GM18951 (cell line): ENCODE results near the gene ATF4.

Experiments used
- POLR2A ChIP-seq: IDR thresholded peaks from 4 replicates; pipeline ENCODE4 v1.6.1; 2011; ENCODE audit warnings: mild to moderate bottlenecking; ENCODE audit not compliant: insufficient read length, insufficient read depth; ENCODE audit errors: extremely low read depth
- in situ Hi-C: fragments of 300-500 bp; cut with MboI; formaldehyde crosslinking; loops from one replicate; pipeline ENCODE4 v1.12.0; 2022; ENCODE audit warnings: low sequenced_read_pairs, mixed read lengths, inconsistent platforms; ENCODE audit not compliant: unreplicated experiment

The ATF4 gene

GRCh38 chr22:39570226-39570625 is 49.9 kb downstream of the ATF4 start:
- in situ Hi-C loops, result no loop called here
- no peak for TF ChIP-seq POLR2A

DNA sequence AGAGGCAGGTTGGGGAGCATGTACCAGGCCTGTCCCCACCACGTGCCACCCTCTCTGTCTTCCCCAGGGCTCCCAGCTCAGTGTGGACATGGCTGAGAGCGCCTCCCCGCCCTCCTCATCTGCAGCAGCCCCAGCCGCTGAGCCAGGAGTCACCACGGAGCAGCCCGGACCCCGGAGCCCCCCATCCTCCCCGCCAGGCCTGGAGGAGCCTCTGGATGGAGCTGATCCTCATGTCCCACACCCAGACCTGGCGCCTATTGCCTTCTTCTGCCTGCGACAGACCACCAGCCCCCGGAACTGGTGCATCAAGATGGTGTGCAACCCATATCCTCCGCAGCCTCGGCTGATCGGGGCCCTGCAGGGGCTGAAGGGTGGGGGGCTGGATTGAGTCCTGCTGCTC is 50.3 kb downstream of the ATF4 start, which contains the start of gene CACNA1I:
Gene CACNA1I (plus strand): TSS at position 89 of the 400 bp plus-strand sequence. CDS start 0 bp downstream, at position 89.
- in situ Hi-C loops, result no loop called here
- TF ChIP-seq POLR2A, result no peak

GRCh38 chr22:39571538-39571937 is 51.2 kb downstream of the ATF4 start:
- TF ChIP-seq POLR2A, result no peak
- in situ Hi-C loops, result no loop called here
